NCI-H187 treated with DMSO at 0.1 percent for 48 hours (cell line): ENCODE measurements around the gene HCRTR2.
"Not testable (repeated sequence)": the region's sequence is repeated elsewhere in the genome, so short reads cannot be mapped to it uniquely, and the experiment has no call there.

ENCODE experiments used
- DNase-seq: peaks from one replicate; lab custom pipeline; 2025; lab: John Stamatoyannopoulos, UW

The HCRTR2 gene

GRCh38 chr6:55212156-55212555 lies 37.8 kb downstream of the HCRTR2 start:
- DNase-seq, result no peak

- DNase-seq, result no peak
Measured at GRCh38 chr6:55220961-55221360, 46.6 kb downstream of the HCRTR2 start.

GRCh38 chr6:55227862-55228261 lies 53.5 kb downstream of the HCRTR2 start:
- no peak for DNase-seq

GRCh38 chr6:55239099-55239498 lies 64.8 kb downstream of the HCRTR2 start:
- no peak for DNase-seq

- not testable (repeated sequence) for DNase-seq
Measured at GRCh38 chr6:55240975-55241605, 66.8 kb downstream of the HCRTR2 start.

GRCh38 chr6:55250400-55250799 lies 76.1 kb downstream of the HCRTR2 start:
- no peak for DNase-seq

- DNase-seq, result no peak
Measured at GRCh38 chr6:55255113-55255512, 80.8 kb downstream of the HCRTR2 start.

- no peak for DNase-seq
Measured at GRCh38 chr6:55260181-55260580, 85.9 kb downstream of the HCRTR2 start.

GRCh38 chr6:55265409-55266114 lies 91.2 kb downstream of the HCRTR2 start:
- DNase-seq, result no peak

- DNase-seq, result no peak
Measured at GRCh38 chr6:55266896-55267295, 92.6 kb downstream of the HCRTR2 start.

- no peak for DNase-seq
Measured at GRCh38 chr6:55276745-55277530, 102.6 kb downstream of the HCRTR2 start.

GRCh38 chr6:55277646-55278045 lies 103.3 kb downstream of the HCRTR2 start:
- no peak for DNase-seq

- no peak for DNase-seq
Measured at GRCh38 chr6:55281215-55281614, 106.9 kb downstream of the HCRTR2 start.

- DNase-seq, result no peak
Measured at GRCh38 chr6:55282115-55282514, 107.8 kb downstream of the HCRTR2 start.

- no peak for DNase-seq
Measured at GRCh38 chr6:55286824-55287223, 112.5 kb downstream of the HCRTR2 start.

- no peak for DNase-seq
Measured at GRCh38 chr6:55290736-55291135, 116.4 kb downstream of the HCRTR2 start.

GRCh38 chr6:55293116-55293515 lies 118.8 kb downstream of the HCRTR2 start:
- no peak for DNase-seq

- not testable (repeated sequence) for DNase-seq
Measured at GRCh38 chr6:55297214-55297613, 122.9 kb downstream of the HCRTR2 start.

- no peak for DNase-seq
Measured at GRCh38 chr6:55299286-55299985, 125.1 kb downstream of the HCRTR2 start.

GRCh38 chr6:55304747-55305146 lies 130.4 kb downstream of the HCRTR2 start:
- DNase-seq, result no peak

GRCh38 chr6:55319961-55320695 lies 145.8 kb downstream of the HCRTR2 start:
- DNase-seq, result no peak

- DNase-seq, result no peak
Measured at GRCh38 chr6:55320696-55321086, 146.4 kb downstream of the HCRTR2 start.
